GM23248 (cell line): ENCODE data around the gene AGR2.

Experiments used
- EZH2 ChIP-seq: fragments of 200-600 bp; sonication (generic); IDR thresholded peaks from 2 replicates; pipeline ENCODE4 v1.6.1; 2018; ENCODE audit warnings: antibody characterized with exemption, mild to moderate bottlenecking; ENCODE audit not compliant: insufficient read depth, poor library complexity, severe bottlenecking
- EZH2phosphoT487 ChIP-seq: fragments of 200-600 bp; sonication (generic); IDR thresholded peaks from 2 replicates; pipeline ENCODE4 v1.6.1; 2018; ENCODE audit warnings: antibody characterized with exemption, moderate library complexity, mild to moderate bottlenecking, low read depth; ENCODE audit not compliant: insufficient read depth

GRCh38 chr7:16818732-16819131 is 13.9 kb upstream of the AGR2 start:
- TF ChIP-seq EZH2phosphoT487: no peak
- no peak for TF ChIP-seq EZH2
